Nephron progenitor cell (in vitro differentiated cells): ENCODE data around the gene IKZF1.

ENCODE experiments used
- DNase-seq: peaks from one replicate; pipeline ENCODE4 v3.0.0; 2021
- H3K27ac Mint-ChIP-seq: 2 replicates; pipeline ENCODE4 v1.8.0; 2021; ENCODE audit warnings: mild to moderate bottlenecking, moderate library complexity, mixed read lengths
- H3K27me3 Mint-ChIP-seq: 2 replicates; pipeline ENCODE4 v1.8.0; 2021; ENCODE audit warnings: mild to moderate bottlenecking, low read depth, mixed read lengths; ENCODE audit not compliant: poor library complexity
- H3K36me3 Mint-ChIP-seq: 2 replicates; pipeline ENCODE4 v1.8.0; 2021; ENCODE audit warnings: low read depth, mixed read lengths
- H3K4me1 Mint-ChIP-seq: 2 replicates; pipeline ENCODE4 v1.8.0; 2021; ENCODE audit warnings: mixed read lengths
- H3K4me3 Mint-ChIP-seq: 2 replicates; pipeline ENCODE4 v1.8.0; 2021; ENCODE audit warnings: mild to moderate bottlenecking, moderate library complexity, mixed read lengths
- H3K9me3 Mint-ChIP-seq: 2 replicates; pipeline ENCODE4 v1.8.0; 2021; ENCODE audit warnings: mild to moderate bottlenecking, moderate library complexity, mixed read lengths
- TF ChIP-seq, protein P1 (sequence below): fragments of 200-600 bp; sonication (generic); IDR thresholded peaks from 2 replicates; pipeline ENCODE4 v1.5.0; 2021; ENCODE audit warnings: antibody characterized with exemption

IKZF1 gene

DNA sequence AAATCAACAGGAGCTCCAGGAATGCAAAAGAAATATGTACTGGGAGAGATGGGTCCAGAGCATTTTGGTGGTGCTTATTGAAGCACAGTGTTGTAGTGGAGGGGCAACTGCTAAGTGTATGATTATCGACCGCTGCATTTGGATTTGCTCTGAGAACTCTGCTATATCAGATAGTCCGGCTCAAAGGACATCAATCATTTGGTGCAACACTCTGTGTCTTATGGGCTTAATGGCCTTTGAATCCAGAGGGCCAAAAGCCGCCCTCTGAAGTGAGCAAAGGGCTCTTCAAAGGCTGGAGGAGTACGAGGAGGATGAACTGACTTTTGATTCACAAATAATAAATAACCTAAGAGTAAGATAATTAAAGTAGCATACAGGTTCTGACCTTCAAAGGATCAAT is 9.4 kb upstream of the IKZF1 start:
- Mint-ChIP-seq H3K9me3 (no peaks in the 10 kb centered on the region), H3K27ac (no peak overlapping the region), H3K4me1 (peaks cover 5% of the 10 kb centered on the region), H3K27me3 (peaks cover 34% of the 10 kb centered on the region), H3K36me3 (no peaks in the 10 kb centered on the region), H3K4me3 (no peak overlapping the region)
- no peak for DNase-seq
- TF ChIP-seq, protein P1, sequence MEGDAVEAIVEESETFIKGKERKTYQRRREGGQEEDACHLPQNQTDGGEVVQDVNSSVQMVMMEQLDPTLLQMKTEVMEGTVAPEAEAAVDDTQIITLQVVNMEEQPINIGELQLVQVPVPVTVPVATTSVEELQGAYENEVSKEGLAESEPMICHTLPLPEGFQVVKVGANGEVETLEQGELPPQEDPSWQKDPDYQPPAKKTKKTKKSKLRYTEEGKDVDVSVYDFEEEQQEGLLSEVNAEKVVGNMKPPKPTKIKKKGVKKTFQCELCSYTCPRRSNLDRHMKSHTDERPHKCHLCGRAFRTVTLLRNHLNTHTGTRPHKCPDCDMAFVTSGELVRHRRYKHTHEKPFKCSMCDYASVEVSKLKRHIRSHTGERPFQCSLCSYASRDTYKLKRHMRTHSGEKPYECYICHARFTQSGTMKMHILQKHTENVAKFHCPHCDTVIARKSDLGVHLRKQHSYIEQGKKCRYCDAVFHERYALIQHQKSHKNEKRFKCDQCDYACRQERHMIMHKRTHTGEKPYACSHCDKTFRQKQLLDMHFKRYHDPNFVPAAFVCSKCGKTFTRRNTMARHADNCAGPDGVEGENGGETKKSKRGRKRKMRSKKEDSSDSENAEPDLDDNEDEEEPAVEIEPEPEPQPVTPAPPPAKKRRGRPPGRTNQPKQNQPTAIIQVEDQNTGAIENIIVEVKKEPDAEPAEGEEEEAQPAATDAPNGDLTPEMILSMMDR, result no peak

DNA sequence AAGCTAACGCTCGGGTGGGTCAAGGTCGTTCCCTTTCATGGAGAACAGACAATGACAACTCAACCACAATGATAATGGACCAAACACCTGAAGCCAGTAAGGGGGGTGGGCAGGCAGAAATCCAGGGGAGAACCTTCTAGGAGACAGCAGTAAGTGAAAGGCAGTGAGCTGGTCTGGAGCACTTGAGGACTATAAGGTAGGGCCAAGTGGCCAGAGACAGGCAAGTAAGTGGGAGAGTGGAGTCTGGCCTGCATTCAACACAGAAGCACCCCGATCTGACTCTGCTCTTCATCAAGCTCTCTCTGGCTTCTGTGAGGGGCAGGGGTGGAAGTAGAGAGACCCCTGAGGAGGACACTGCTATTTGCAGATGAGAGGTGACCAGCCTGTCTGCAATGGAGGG is 7.7 kb upstream of the IKZF1 start:
- peaks cover 5% of the 10 kb centered on the region for H3K4me1 Mint-ChIP-seq
- TF ChIP-seq, protein P1, result no peak
- no peak for DNase-seq
- H3K36me3 Mint-ChIP-seq, result no peaks in the 10 kb centered on the region
- no peak overlapping the region for H3K4me3 Mint-ChIP-seq
- peaks cover 50% of the 10 kb centered on the region for H3K27me3 Mint-ChIP-seq
- no peak overlapping the region for H3K27ac Mint-ChIP-seq
- no peaks in the 10 kb centered on the region for H3K9me3 Mint-ChIP-seq

DNA sequence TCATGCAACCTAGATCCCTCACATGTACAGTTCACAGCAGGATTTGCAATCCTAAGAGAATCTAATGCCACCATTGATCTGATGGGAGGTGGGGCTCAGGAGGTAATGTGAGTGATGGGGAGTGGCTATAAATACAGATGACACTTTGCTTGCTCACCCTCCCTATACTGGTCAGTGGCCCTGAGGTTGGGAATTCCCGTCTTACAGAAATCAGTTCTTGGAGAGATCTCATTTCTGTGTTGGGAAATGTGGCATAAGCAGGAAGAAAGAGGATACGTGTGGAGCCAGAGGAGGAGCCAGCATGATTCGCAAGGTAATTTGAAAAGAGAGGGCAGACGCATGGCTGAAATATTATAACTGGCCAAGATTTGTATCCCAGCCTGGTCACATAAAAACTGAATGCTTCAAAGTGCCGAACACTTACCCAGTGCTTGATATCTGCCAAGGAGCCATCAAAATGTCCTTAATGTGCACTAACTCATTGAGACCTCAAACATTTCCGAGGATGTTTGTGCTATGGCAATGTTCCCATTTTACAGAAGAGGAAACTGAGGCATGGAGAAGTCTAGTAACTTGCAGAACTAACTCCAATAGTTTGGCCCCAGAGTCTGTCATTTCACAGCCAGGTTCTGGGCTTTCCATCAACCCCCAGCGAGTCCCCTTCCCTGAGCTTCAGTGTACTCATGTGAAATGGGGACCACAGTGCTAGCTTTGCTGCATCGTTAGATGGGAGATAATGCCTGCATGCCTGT is 5.5 kb upstream of the IKZF1 start:
- no peak overlapping the region for H3K4me3 Mint-ChIP-seq
- peaks cover 13% of the 10 kb centered on the region for H3K9me3 Mint-ChIP-seq
- H3K36me3 Mint-ChIP-seq, result no peaks in the 10 kb centered on the region
- peaks cover 7% of the 10 kb centered on the region for H3K4me1 Mint-ChIP-seq
- DNase-seq, result no peak
- no peak overlapping the region for H3K27ac Mint-ChIP-seq
- TF ChIP-seq, protein P1, result no peak
- H3K27me3 Mint-ChIP-seq, result peaks cover 68% of the 10 kb centered on the region

DNA sequence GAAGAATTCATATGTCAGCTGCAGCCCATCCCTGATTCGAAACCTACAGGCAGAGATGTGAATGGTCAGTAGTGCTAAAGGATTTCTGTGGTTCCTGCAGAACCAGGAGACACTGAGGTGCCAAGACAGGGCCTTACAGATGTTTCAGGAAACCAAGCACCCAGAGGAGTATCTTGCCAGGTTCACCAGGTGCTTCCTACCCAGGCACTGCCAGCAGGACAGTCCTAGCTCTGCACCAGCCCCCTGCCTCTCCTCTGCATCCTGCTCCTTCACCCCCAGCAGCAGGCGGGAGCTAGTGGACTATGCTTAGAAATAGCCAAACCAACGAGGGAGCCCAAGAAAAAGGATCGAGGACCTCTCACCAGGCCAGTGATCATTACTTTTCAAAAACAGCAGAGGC is 4.2 kb upstream of the IKZF1 start:
- Mint-ChIP-seq H3K27ac (no peak overlapping the region), H3K4me1 (peaks cover 8% of the 10 kb centered on the region), H3K36me3 (no peaks in the 10 kb centered on the region), H3K9me3 (peaks cover 13% of the 10 kb centered on the region), H3K27me3 (peaks cover 79% of the 10 kb centered on the region), H3K4me3 (no peak overlapping the region)
- TF ChIP-seq, protein P1, result no peak
- no peak for DNase-seq

DNA sequence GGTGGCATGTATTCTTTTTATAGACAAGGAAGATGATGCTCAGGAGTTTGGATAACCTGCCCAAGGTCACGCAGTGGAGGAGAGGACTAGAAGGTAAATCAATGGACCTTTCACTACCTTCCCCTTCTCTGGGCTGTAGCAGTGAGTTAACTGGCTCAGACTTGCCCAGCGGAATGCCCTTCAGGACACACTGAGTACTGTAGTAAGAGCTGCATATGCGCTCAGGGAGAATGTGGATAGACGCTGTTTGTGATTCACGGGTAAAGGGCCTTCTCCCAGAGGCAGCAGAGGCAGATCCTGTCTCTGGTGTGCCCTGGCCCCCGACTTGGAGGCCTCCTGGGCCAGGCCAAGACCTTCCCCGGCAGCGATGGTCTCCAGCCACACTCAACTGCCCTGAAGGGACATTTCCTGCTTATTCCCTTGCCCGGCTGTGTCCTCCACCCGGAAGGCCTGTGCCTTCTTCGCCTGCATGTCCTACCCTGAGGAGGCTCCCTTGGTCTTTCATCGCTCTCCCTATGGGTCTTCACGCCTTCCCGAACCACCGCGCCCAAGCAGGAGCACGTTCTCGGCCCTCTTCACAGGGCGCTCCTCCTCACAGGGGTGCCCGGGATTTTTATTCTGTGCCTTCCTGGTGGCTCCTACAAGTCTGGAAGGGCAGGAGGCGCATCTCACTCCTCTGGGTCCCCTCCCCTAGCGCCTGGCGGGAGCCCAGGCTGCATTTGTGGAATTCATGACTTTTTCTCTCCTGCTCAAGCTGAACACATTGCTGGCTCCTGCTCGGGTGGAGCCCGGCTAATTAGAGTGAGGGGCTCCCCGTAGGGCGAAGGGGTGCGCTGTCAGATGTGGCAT is 1.8 kb upstream of the IKZF1 start:
- peaks cover 94% of the 10 kb centered on the region for H3K27me3 Mint-ChIP-seq
- H3K36me3 Mint-ChIP-seq, result no peaks in the 10 kb centered on the region
- peaks cover 13% of the 10 kb centered on the region for H3K9me3 Mint-ChIP-seq
- no peak overlapping the region for H3K27ac Mint-ChIP-seq
- H3K4me3 Mint-ChIP-seq, result peak overlapping the region; percentile 81
- peaks cover 8% of the 10 kb centered on the region for H3K4me1 Mint-ChIP-seq
- no peak for DNase-seq
- TF ChIP-seq, protein P1, result no peak
